Tibial nerve (tissue), 4 donors: ENCODE data around the gene NFIB. TPM values are rescaled to one million over a fixed set of nuclear protein-coding genes. Genes with fewer than 3 reads are reported as not detected.

Experiments
- DNase-seq, 2 donors: peaks; one replicate each; pipeline ENCODE4 v3.0.0-alpha.2; 2019; ENCODE audit warnings: low spot score in 2 of 2
- H3K27ac ChIP-seq, 4 donors: fragments of 200-600 bp; sonication (generic) in 3 of 4; one replicate each; pipeline ENCODE4 v1.5.1; 2017 to 2019; ENCODE audit warnings: mild to moderate bottlenecking in 1 of 4
- H3K27me3 ChIP-seq, 2 donors: fragments of 200-600 bp; sonication (generic) in 1 of 2; one replicate each; pipeline versions ENCODE4 v1.5.1 to v1.6.0; 2017 to 2019
- H3K36me3 ChIP-seq, 3 donors: fragments of 200-600 bp; sonication (generic); one replicate each; pipeline ENCODE4 v1.5.1; 2018 to 2019
- H3K4me1 ChIP-seq, 4 donors: fragments of 200-600 bp; sonication (generic) in 3 of 4; one replicate each; pipeline ENCODE4 v1.5.1; 2017 to 2019
- H3K4me3 ChIP-seq, 4 donors: fragments of 200-600 bp; sonication (generic) in 3 of 4; one replicate each; pipeline ENCODE4 v1.5.1; 2017 to 2019; ENCODE audit warnings: mild to moderate bottlenecking in 1 of 4, moderate library complexity in 1 of 4
- H3K9me3 ChIP-seq, 4 donors: fragments of 200-600 bp; sonication (generic) in 3 of 4; one replicate each; pipeline ENCODE4 v1.5.1; 2017 to 2019
- EP300 ChIP-seq, 2 donors: sonication (generic); formaldehyde crosslinking; IDR thresholded peaks; one replicate each; pipeline ENCODE4 v1.6.1; 2017; ENCODE audit warnings: antibody characterized with exemption in 2 of 2, mild to moderate bottlenecking in 1 of 2
- POLR2A ChIP-seq, 2 donors: fragments of 450-650 bp; IDR thresholded peaks; one replicate each; pipeline ENCODE4 v1.6.1; 2017; ENCODE audit warnings: antibody characterized with exemption in 2 of 2, mild to moderate bottlenecking in 2 of 2, moderate library complexity in 2 of 2
- WGBS, 2 donors: methylation state at CpG; one replicate each; pipeline ENCODE4 v1.1.5; 2018; 5-methylcytosine and 5-hydroxymethylcytosine counted together
- total RNA-seq, 4 donors: library from RNA; depleted of rRNA; stranded (reverse); fragments of >200 nt; gene quantifications; one replicate each; pipeline ENCODE4 v1.1.0, GENCODE V29; 2016
- TF ChIP-seq, protein P1 (sequence below), 5 experiments: fragments of 200-600 bp in 3 of 5; fragments of 450-650 bp in 2 of 5; sonication (generic) in 3 of 5; IDR thresholded peaks; one replicate each; pipeline ENCODE4 v1.5.1; 2016 to 2019; ENCODE audit warnings: antibody characterized with exemption in 5 of 5, mild to moderate bottlenecking in 3 of 5, moderate library complexity in 2 of 5

The NFIB gene
- total RNA-seq, 4 donors from 2014 or later, result 52.1 to 125 (median 78.1) TPM

DNA sequence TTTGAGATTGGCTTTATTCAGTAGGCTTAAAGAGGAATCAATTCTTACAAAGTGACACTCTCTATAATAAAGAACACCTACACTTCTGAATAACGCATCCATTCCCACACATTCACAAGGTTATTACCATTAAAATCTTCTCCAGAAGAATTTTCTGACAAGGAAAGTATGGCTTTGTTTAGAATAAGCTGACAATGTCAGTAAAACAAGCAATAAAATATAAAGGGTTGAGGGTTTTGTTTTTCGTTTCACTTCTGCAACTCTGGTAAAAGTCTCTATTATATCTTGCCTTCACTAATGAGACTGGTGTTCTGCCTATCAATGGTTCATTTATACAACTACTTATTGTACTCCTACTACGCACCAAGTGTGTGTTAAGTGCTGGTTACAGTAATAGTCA lies 169.7 kb downstream of the NFIB start:
- H3K4me3 ChIP-seq, result no peak overlapping the region
- no peaks in the 10 kb centered on the region for H3K27me3 ChIP-seq
- peaks cover 0 to 8% (median 0%) of the 10 kb centered on the region in 4 donors for H3K4me1 ChIP-seq
- TF ChIP-seq, protein P1, sequence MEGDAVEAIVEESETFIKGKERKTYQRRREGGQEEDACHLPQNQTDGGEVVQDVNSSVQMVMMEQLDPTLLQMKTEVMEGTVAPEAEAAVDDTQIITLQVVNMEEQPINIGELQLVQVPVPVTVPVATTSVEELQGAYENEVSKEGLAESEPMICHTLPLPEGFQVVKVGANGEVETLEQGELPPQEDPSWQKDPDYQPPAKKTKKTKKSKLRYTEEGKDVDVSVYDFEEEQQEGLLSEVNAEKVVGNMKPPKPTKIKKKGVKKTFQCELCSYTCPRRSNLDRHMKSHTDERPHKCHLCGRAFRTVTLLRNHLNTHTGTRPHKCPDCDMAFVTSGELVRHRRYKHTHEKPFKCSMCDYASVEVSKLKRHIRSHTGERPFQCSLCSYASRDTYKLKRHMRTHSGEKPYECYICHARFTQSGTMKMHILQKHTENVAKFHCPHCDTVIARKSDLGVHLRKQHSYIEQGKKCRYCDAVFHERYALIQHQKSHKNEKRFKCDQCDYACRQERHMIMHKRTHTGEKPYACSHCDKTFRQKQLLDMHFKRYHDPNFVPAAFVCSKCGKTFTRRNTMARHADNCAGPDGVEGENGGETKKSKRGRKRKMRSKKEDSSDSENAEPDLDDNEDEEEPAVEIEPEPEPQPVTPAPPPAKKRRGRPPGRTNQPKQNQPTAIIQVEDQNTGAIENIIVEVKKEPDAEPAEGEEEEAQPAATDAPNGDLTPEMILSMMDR (IDR thresholded peaks at IDR 0.05), result no peak
- WGBS, 2 donors, result 53 to 57% methylated on average over 3 of the region's 3 CpGs
- H3K9me3 ChIP-seq, result no peaks in the 10 kb centered on the region
- H3K27ac ChIP-seq, result peak overlapping the region in 1 of 4 donors; percentile 4
- peaks cover 0 to 5% (median 0%) of the 10 kb centered on the region in 3 donors for H3K36me3 ChIP-seq
- DNase-seq, result no peak

DNA sequence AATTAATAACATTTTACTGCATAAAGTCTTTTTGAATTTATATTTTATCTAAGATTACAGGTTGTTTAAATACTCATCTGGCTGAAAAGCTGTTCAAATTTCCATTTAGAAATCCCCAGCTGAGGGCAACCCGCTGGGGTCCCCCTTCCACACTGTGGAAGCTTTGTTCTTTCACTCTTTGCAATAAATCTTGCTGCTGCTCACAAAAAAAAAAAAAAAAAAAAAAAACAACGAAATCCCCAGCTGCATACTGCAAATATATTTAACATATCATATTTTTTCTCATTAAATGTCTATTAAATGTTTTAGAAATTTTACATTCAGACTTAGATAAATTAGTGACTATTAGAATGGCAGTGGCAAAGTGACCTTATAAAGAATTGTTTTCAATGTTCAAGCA lies 172.2 kb downstream of the NFIB start:
- Histone ChIP-seq H3K27me3 (no peaks in the 10 kb centered on the region), H3K4me3 (no peak overlapping the region), H3K27ac (no peak overlapping the region), H3K4me1 (peaks cover 0 to 8% (median 0%) of the 10 kb centered on the region in 4 donors), H3K9me3 (no peaks in the 10 kb centered on the region), H3K36me3 (peaks cover 0 to 5% (median 0%) of the 10 kb centered on the region in 3 donors)
- WGBS, 2 donors, result 42 to 50% methylated on average over 2 of the region's 2 CpGs
- TF ChIP-seq, protein P1 (IDR thresholded peaks at IDR 0.05), result no peak
- TF ChIP-seq EP300 (IDR thresholded peaks at IDR 0.05) (no peak), POLR2A (IDR thresholded peaks at IDR 0.05) (no peak)
- no peak for DNase-seq

DNA sequence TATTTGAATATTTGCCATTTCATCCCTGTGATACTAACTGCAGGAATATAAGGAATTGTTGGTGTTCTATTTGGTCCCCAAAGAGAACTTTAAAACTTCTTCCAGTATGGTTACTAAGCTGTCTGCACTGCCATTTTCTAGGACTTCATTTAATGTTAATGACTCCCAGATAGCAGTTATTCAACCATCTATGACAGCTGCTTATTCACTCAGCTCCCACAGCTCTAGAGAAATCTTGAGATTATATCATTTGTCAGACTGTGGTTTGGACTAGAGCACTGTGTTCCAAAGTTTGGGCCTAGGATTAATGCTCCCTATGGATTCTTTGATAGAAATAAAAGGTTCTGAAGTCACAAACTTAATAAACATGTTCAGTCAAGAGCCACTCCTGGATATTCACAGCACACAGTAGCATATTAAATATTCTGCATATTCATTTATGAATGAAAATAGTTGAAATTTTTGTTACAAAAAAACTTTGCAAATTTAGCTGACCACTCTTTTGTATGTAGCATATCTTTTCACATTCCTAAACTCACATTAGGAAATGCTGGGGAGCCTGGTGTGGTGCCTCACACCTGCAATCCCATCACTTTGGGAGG lies 173.7 kb downstream of the NFIB start:
- Histone ChIP-seq H3K36me3 (no peaks in the 10 kb centered on the region), H3K4me1 (peaks cover 0 to 14% (median 0%) of the 10 kb centered on the region in 4 donors), H3K27ac (no peak overlapping the region), H3K27me3 (no peaks in the 10 kb centered on the region), H3K9me3 (no peaks in the 10 kb centered on the region), H3K4me3 (no peak overlapping the region)
- no peak for DNase-seq
- no peak for TF ChIP-seq EP300 (IDR thresholded peaks at IDR 0.05)
- TF ChIP-seq, protein P1 (IDR thresholded peaks at IDR 0.05), result no peak
- TF ChIP-seq POLR2A (IDR thresholded peaks at IDR 0.05), result no peak

DNA sequence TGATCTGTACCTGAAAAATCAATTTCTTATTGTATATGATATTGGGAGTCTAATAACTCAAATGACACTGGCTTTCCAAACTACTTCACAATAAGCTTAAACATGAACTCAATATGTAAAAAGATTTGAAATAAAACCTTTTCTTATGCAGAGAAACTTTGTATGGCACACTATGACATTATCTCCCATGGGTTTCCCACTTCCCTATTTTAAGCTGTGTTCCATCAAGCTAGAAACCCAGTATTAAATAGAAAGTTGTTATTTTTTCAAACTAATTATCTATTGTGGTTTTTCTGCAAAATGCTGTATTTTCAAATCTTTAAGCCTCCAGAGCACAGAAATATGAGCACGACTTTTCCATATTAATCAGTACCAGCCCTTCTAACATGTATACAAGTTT lies 174.7 kb downstream of the NFIB start:
- DNase-seq, result no peak
- Histone ChIP-seq H3K27me3 (no peaks in the 10 kb centered on the region), H3K9me3 (no peaks in the 10 kb centered on the region), H3K36me3 (no peaks in the 10 kb centered on the region), H3K4me1 (peaks cover 0 to 14% (median 0%) of the 10 kb centered on the region in 4 donors), H3K4me3 (no peak overlapping the region), H3K27ac (no peak overlapping the region)
- TF ChIP-seq POLR2A (IDR thresholded peaks at IDR 0.05) (no peak), EP300 (IDR thresholded peaks at IDR 0.05) (no peak)
- TF ChIP-seq, protein P1 (IDR thresholded peaks at IDR 0.05), result no peak
- WGBS, 2 donors, result 87 to 89% methylated on average over 1 of the region's 1 CpG

DNA sequence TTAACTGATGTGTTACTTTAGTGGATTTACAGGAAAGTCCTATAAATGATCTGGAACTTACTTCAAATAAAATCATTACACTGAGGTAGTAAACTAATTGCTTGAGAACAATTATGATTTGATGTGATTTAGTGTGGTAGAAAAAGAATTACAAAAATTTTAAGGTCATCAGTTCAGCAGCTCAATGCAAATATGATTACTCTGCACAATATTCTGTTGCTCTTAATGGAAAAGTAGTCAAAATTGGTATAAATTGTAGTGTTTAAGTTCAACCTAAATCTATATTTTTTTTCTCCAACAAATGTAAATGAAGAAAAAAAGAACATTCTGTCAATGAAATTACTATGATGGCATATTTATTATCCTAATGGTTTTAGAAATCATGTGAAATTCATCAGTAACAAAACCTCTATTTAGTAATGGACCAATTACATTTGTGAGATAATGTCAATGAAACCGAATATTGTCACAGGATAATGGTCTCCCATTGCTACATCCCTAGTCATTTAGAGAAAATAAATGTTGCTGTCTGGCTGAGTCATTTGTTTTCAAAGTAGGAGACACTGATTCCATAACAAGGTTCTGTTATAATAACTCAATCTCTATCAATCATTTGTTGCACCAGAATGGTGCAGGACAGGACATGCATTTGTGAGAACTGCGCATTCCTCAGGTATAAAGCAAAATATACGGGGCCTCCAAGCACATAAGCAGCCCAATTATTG lies 177.1 kb downstream of the NFIB start:
- H3K4me3 ChIP-seq, result no peak overlapping the region
- H3K4me1 ChIP-seq, result peaks cover 0 to 18% (median 0%) of the 10 kb centered on the region in 4 donors
- H3K9me3 ChIP-seq, result no peaks in the 10 kb centered on the region
- no peaks in the 10 kb centered on the region for H3K27me3 ChIP-seq
- TF ChIP-seq POLR2A (IDR thresholded peaks at IDR 0.05) (no peak), EP300 (IDR thresholded peaks at IDR 0.05) (no peak)
- TF ChIP-seq, protein P1 (IDR thresholded peaks at IDR 0.05), result no peak
- no peaks in the 10 kb centered on the region for H3K36me3 ChIP-seq
- WGBS, 2 donors, result 80 to 81% methylated on average over 3 of the region's 3 CpGs
- DNase-seq, result no peak
- no peak overlapping the region for H3K27ac ChIP-seq
